B cell (primary cell): ENCODE measurements around the gene SLC2A4. TPM values are rescaled to one million over a fixed set of nuclear protein-coding genes. Genes with fewer than 3 reads are reported as not detected.

ENCODE experiments used
- ATAC-seq: fragments of 200-7000 bp; cut with Tn5 transposase; one replicate; pipeline ENCODE4 v1.10.0; 2021; ENCODE audit warnings: low read depth, mild to moderate bottlenecking, moderate number of reproducible peaks, moderate library complexity
- CTCF ChIA-PET: fragments of 350-600 bp; sonication (Branson Sonifier 250); formaldehyde crosslinking; loops from one replicate; lab custom pipeline; 2021; ENCODE audit warnings: antibody characterized with exemption, inconsistent platforms; lab: Charles Lee
- POLR2A ChIA-PET: fragments of 350-600 bp; sonication (Branson Sonifier 250); formaldehyde crosslinking; loops from one replicate; lab custom pipeline; 2021; ENCODE audit warnings: antibody characterized with exemption; lab: Charles Lee
- DNase-seq: peaks from one replicate; pipeline ENCODE4 v3.0.0; 2013
- H2AFZ ChIP-seq: 2 replicates; pipeline ENCODE4 v1.6.1; 2012; ENCODE audit warnings: mild to moderate bottlenecking, low read depth, low read length; ENCODE audit not compliant: insufficient read depth, poor library complexity, severe bottlenecking
- H3K27ac ChIP-seq, 2 donors: 1 replicate in 1 of 2; 2 replicates in 1 of 2; pipeline ENCODE4 v1.5.1; 2012 to 2013; ENCODE audit warnings: low read length in 2 of 2, mild to moderate bottlenecking in 2 of 2, moderate library complexity in 1 of 2
- H3K27me3 ChIP-seq, 4 experiments: fragments of 200-600 bp in 1 of 4; sonication (generic) in 1 of 4; replicated peaks in 1 of 4; 1 replicate in 2 of 4; 2 replicates in 2 of 4; pipeline versions ENCODE4 v1.6.1 to v1.7.0; 2013 to 2016; ENCODE audit warnings: low read length in 3 of 4, mild to moderate bottlenecking in 2 of 4, mixed read lengths in 1 of 4, moderate library complexity in 1 of 4; ENCODE audit not compliant: insufficient read depth in 4 of 4, control insufficient read depth in 3 of 4; ENCODE audit errors: control extremely low read depth in 1 of 4
- H3K36me3 ChIP-seq, 2 experiments: replicated peaks in 1 of 2; 1 replicate in 1 of 2; 2 replicates in 1 of 2; pipeline versions ENCODE4 v1.6.1 to v1.7.1; 2013; ENCODE audit warnings: low read length in 1 of 2; ENCODE audit not compliant: insufficient read depth in 2 of 2, control insufficient read depth in 1 of 2; ENCODE audit errors: control extremely low read depth in 1 of 2, extremely low read depth in 1 of 2
- H3K4me1 ChIP-seq, 2 donors: fragments of 200-600 bp in 1 of 2; sonication (generic) in 1 of 2; 1 replicate in 1 of 2; 2 replicates in 1 of 2; pipeline versions ENCODE4 v1.5.1 to v1.6.1; 2013 to 2017; ENCODE audit warnings: low read length in 2 of 2; ENCODE audit not compliant: control insufficient read depth in 2 of 2, insufficient read depth in 2 of 2
- H3K4me2 ChIP-seq: replicated peaks from 2 replicates; pipeline ENCODE3; 2012; ENCODE audit warnings: mild to moderate bottlenecking, low read depth, low read length; ENCODE audit not compliant: poor library complexity, severe bottlenecking
- H3K4me3 ChIP-seq, 5 experiments: fragments of 200-600 bp in 1 of 5; sonication (generic) in 1 of 5; 1 replicate in 3 of 5; 2 replicates in 2 of 5; pipeline versions ENCODE4 v1.5.1 to v1.7.0; 2011 to 2016; ENCODE audit warnings: low read length in 4 of 5, mild to moderate bottlenecking in 4 of 5, low read depth in 2 of 5, control low read depth in 1 of 5, moderate library complexity in 1 of 5; ENCODE audit not compliant: insufficient read depth in 1 of 5; ENCODE audit errors: control extremely low read depth in 1 of 5, extremely low read depth in 1 of 5
- H3K79me2 ChIP-seq: fragments of 200-600 bp; sonication (generic); one replicate; pipeline ENCODE4 v1.6.0; 2016; ENCODE audit warnings: low read length; ENCODE audit not compliant: control insufficient read depth, insufficient read depth
- H3K9ac ChIP-seq: fragments of 200-600 bp; sonication (generic); 2 replicates; pipeline ENCODE4 v1.6.1; 2017; ENCODE audit warnings: mild to moderate bottlenecking, low read length, moderate library complexity
- H3K9me3 ChIP-seq, 3 donors: one replicate each; pipeline versions ENCODE4 v1.6.1 to v1.7.1; 2013; ENCODE audit warnings: low read length in 2 of 3; ENCODE audit not compliant: control insufficient read depth in 2 of 3, insufficient read depth in 1 of 3; ENCODE audit errors: control extremely low read depth in 1 of 3
- H4K20me1 ChIP-seq: 2 replicates; pipeline ENCODE4 v1.6.0; 2012; ENCODE audit warnings: mild to moderate bottlenecking, low read length; ENCODE audit not compliant: insufficient read depth, control insufficient read depth, poor library complexity, severe bottlenecking
- H3K27ac Mint-ChIP-seq: one replicate; pipeline ENCODE4 v1.8.0; 2021; ENCODE audit warnings: mixed read lengths
- H3K27me3 Mint-ChIP-seq: one replicate; pipeline ENCODE4 v1.8.0; 2021; ENCODE audit warnings: mixed read lengths
- H3K4me1 Mint-ChIP-seq: one replicate; pipeline ENCODE4 v1.8.0; 2021; ENCODE audit warnings: mixed read lengths
- H3K4me3 Mint-ChIP-seq: one replicate; pipeline ENCODE4 v1.8.0; 2021; ENCODE audit warnings: mixed read lengths
- H3K9me3 Mint-ChIP-seq: one replicate; pipeline ENCODE4 v1.8.0; 2022; ENCODE audit warnings: mixed read lengths; ENCODE audit not compliant: insufficient read depth
- EZH2 ChIP-seq: IDR thresholded peaks from 2 replicates; pipeline ENCODE4 v1.6.1; 2012; ENCODE audit warnings: borderline replicate concordance, low read depth, mild to moderate bottlenecking, moderate library complexity, low read length; ENCODE audit not compliant: insufficient read depth, poor library complexity, severe bottlenecking
- WGBS: methylation state at CpG from one replicate; pipeline ENCODE4 v1.1.5; 2013; ENCODE audit warnings: missing lambda C conversion rate; ENCODE audit not compliant: insufficient coverage; 5-methylcytosine and 5-hydroxymethylcytosine counted together
- intact Hi-C: fragments of 100-400 bp; cut with micrococcal nuclease; formaldehyde crosslinking; loops from one replicate; pipeline ENCODE4 v1.10.0; 2022
- polyA plus RNA-seq: library from polyadenylated mRNA; depleted of rRNA; stranded (reverse); fragments of >200 nt; gene quantifications from 2 replicates; pipeline ENCODE4 v1.2.3, GENCODE V29; 2012
- total RNA-seq, 2 donors: library from RNA; stranded (reverse); fragments of 120-200 nt in 1 of 2; gene quantifications; 1 replicate in 1 of 2; 2 replicates in 1 of 2; pipeline versions ENCODE4 v1.2.3 to v1.2.4, GENCODE V29; 2013 to 2022
- TF ChIP-seq, protein P1 (sequence below): fragments of 200-600 bp; IDR thresholded peaks from one replicate; pipeline ENCODE4 v1.8.0; 2022; ENCODE audit warnings: antibody characterized with exemption, mild to moderate bottlenecking

The SLC2A4 gene
- total and polyA plus RNA-seq, 2 donors (not counting 1 experiment from before 2014, with no cell fraction given), result not detected

DNA sequence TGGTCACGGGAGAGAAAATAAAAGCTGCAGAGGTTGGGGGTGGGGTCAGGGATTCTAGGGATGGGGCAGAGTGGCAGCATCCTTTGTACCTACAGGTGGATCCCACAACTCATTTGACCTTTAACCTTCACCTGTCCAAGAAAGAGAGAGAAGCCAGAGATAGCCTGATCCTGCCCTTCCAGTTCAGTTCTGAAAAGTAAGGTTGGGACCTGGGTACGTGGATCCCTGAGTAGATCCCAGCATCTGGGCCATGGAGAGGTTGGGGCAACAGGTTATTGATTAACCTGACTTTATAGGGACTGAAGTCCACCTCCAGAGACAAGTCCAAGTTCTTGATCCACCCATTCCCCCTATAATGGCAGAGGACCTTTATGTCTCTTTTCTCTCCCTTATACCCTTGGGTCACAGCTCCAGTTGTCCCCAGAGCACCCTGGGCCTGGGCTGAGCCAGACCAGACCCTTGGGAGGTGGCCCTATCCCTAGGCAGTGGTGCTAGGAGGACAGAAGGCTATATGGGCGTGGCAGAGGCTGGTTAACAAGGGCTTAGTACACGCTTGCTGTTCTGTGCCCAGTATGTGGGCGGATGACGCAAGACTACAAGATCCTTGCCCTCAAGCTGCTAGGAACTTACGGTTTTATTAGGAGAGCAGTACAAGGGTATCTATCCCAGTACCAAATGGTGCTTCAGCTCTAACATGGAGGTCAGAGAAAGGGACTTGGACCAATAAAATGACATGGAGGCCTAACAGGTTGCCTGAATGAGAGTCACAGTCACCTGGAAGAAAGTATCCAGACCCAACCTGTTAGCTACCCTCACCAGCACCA lies 22.6 kb upstream of the SLC2A4 start:
- Mint-ChIP-seq H3K27me3 (peaks cover 13% of the 10 kb centered on the region), H3K9me3 (no peaks in the 10 kb centered on the region), H3K4me1 (peaks cover 26% of the 10 kb centered on the region), H3K27ac (no peak overlapping the region), H3K4me3 (no peak overlapping the region)
- no peak overlapping the region for H3K9ac ChIP-seq
- H3K79me2 ChIP-seq, result peaks cover 6% of the 10 kb centered on the region
- no peak for TF ChIP-seq EZH2
- TF ChIP-seq, protein P1, sequence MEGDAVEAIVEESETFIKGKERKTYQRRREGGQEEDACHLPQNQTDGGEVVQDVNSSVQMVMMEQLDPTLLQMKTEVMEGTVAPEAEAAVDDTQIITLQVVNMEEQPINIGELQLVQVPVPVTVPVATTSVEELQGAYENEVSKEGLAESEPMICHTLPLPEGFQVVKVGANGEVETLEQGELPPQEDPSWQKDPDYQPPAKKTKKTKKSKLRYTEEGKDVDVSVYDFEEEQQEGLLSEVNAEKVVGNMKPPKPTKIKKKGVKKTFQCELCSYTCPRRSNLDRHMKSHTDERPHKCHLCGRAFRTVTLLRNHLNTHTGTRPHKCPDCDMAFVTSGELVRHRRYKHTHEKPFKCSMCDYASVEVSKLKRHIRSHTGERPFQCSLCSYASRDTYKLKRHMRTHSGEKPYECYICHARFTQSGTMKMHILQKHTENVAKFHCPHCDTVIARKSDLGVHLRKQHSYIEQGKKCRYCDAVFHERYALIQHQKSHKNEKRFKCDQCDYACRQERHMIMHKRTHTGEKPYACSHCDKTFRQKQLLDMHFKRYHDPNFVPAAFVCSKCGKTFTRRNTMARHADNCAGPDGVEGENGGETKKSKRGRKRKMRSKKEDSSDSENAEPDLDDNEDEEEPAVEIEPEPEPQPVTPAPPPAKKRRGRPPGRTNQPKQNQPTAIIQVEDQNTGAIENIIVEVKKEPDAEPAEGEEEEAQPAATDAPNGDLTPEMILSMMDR, result no peak
- H3K27me3 ChIP-seq, result peaks cover 0 to 17% (median 8%) of the 10 kb centered on the region in 4 experiments
- H3K9me3 ChIP-seq, result peaks cover 0 to 4% (median 0%) of the 10 kb centered on the region in 3 donors
- no peaks in the 10 kb centered on the region for H4K20me1 ChIP-seq
- H3K36me3 ChIP-seq, result peaks cover 9 to 42% of the 10 kb centered on the region in 2 experiments
- H3K4me3 ChIP-seq, result no peak overlapping the region
- peaks cover 27 to 32% of the 10 kb centered on the region in 2 donors for H3K4me1 ChIP-seq
- ATAC-seq (no peak), DNase-seq (peak; percentile 18)
- H3K27ac ChIP-seq, result no peak overlapping the region
- ChIA-PET CTCF (interaction anchor here (1.3 to 1.4 kb wide), 2 partner anchors 34 to 207 kb away, joined by 3 read pairs; no protein-coding TSS in a partner anchor), POLR2A (no interaction called here)
- no peak overlapping the region for H2AFZ ChIP-seq
- 94% methylated on average over 6 of the region's 7 CpGs for WGBS
- H3K4me2 ChIP-seq, result no peak overlapping the region
- intact Hi-C loops, result no loop called here

DNA sequence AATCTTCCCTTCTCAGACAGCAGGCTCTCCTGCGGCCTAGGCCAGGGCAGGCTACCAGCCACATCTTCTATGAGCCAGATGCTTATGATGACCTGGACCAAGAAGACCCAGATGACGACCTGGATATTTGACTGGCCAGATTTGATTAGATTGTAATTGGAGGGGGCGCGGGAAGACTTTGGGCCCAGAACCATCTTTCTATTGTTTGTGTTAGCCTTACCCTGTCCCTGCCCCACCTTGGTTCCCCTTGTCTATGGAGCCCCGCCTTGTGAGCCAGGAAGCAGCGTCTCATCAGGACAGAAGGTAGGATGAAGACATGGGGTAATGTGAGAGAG lies 22.0 kb upstream of the SLC2A4 start:
- CTCF ChIA-PET, result interaction anchor here (1.3 kb wide), 1 partner anchor 34 kb away, joined by 3 read pairs; no protein-coding TSS in a partner anchor
- Mint-ChIP-seq H3K4me3 (no peak overlapping the region), H3K9me3 (no peaks in the 10 kb centered on the region), H3K27me3 (peaks cover 15% of the 10 kb centered on the region), H3K27ac (no peak overlapping the region), H3K4me1 (peaks cover 27% of the 10 kb centered on the region)
- H3K79me2 ChIP-seq, result peaks cover 2% of the 10 kb centered on the region
- no peak overlapping the region for H3K4me3 ChIP-seq
- H4K20me1 ChIP-seq, result no peaks in the 10 kb centered on the region
- 100% methylated on average over 4 of the region's 6 CpGs for WGBS
- no peak overlapping the region for H3K4me2 ChIP-seq
- TF ChIP-seq EZH2, result no peak
- TF ChIP-seq, protein P1, result no peak
- peaks cover 0 to 4% (median 0%) of the 10 kb centered on the region in 3 donors for H3K9me3 ChIP-seq
- H3K9ac ChIP-seq, result no peak overlapping the region
- POLR2A ChIA-PET, result no interaction called here
- intact Hi-C loops, result no loop called here
- H3K4me1 ChIP-seq, result peaks cover 27 to 32% of the 10 kb centered on the region in 2 donors
- ATAC-seq, result no peak
- no peak for DNase-seq
- H3K27me3 ChIP-seq, result peaks cover 0 to 17% (median 8%) of the 10 kb centered on the region in 4 experiments
- no peak overlapping the region for H2AFZ ChIP-seq
- peaks cover 6 to 37% of the 10 kb centered on the region in 2 experiments for H3K36me3 ChIP-seq
- no peak overlapping the region for H3K27ac ChIP-seq
